ENCODE results near the gene WASHC2A. TPM values are rescaled to one million over a fixed set of nuclear protein-coding genes. Genes with fewer than 3 reads are reported as not detected.
"Not testable (repeated sequence)": the region's sequence is repeated elsewhere in the genome, so short reads cannot be mapped to it uniquely, and the experiment has no call there.

WASHC2A gene
- total and polyA plus RNA-seq, 12 donors: 23.3 to 55.1 (median 42.8) TPM

DNA sequence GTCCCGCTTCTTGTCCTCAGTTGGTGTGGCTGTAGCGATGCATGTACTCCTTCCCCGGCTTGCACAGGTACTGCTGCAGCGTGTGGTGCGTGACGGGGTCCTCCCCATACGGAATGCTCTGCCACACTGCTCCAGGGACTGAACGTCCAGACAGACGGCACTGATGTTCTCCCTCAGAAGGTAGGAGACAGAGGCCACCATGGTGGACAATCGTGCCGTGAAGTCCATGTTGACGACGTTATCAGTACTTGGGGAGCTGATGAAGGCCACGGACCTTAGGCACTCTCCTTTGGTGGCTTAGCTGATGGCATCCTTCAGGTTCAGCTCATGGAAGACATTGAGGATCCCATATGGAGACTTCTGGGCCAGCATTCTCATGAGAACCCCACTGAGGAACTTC lies 42.1 kb upstream of the WASHC2A start:
- no peak for TF ChIP-seq POLR2A (IDR thresholded peaks at IDR 0.05)
- TF ChIP-seq, protein P1, sequence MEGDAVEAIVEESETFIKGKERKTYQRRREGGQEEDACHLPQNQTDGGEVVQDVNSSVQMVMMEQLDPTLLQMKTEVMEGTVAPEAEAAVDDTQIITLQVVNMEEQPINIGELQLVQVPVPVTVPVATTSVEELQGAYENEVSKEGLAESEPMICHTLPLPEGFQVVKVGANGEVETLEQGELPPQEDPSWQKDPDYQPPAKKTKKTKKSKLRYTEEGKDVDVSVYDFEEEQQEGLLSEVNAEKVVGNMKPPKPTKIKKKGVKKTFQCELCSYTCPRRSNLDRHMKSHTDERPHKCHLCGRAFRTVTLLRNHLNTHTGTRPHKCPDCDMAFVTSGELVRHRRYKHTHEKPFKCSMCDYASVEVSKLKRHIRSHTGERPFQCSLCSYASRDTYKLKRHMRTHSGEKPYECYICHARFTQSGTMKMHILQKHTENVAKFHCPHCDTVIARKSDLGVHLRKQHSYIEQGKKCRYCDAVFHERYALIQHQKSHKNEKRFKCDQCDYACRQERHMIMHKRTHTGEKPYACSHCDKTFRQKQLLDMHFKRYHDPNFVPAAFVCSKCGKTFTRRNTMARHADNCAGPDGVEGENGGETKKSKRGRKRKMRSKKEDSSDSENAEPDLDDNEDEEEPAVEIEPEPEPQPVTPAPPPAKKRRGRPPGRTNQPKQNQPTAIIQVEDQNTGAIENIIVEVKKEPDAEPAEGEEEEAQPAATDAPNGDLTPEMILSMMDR (IDR thresholded peaks at IDR 0.05): no peak
- Histone ChIP-seq H3K36me3 (replicated peaks in 1 of 2) (no peaks in the 10 kb centered on the region), H3K27ac (no peak overlapping the region), H3K27me3 (no peaks in the 10 kb centered on the region), H3K9me3 (replicated peaks in 1 of 3) (no peaks in the 10 kb centered on the region), H3K4me3 (no peak overlapping the region), H3K4me1 (replicated peaks in 1 of 2) (no peaks in the 10 kb centered on the region)
- no peak for DNase-seq
- intact Hi-C loops (cut with DNase I): no loop called here
- WGBS, 4 donors: 86 to 90% (median 89%) methylated on average over 14 of the region's 14 CpGs

DNA sequence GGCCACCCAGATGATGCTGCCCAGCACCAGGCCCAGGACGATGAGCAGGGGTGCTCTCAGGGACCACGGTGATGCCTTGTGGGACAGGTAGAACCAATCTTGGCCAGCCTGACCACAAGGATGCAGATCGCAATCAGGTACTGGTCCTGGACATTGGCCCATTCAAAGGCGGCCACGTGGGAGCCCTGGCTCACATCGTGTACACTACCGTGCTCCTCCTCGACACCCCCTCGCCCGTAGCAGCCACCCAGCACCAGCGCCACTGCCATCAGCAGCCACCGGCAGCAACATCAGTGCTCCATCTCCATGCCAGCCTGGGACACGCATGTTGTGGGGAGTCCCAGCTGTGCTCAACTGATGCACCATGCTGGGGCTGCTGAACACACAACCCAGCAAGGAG lies 40.6 kb upstream of the WASHC2A start:
- H3K4me1 ChIP-seq (replicated peaks in 1 of 2): no peaks in the 10 kb centered on the region
- H3K27me3 ChIP-seq: no peaks in the 10 kb centered on the region
- H3K27ac ChIP-seq: no peak overlapping the region
- 89 to 98% (median 92%) methylated on average over 12 to 13 of the region's 13 CpGs for WGBS, 4 donors
- H3K36me3 ChIP-seq (replicated peaks in 1 of 2): no peaks in the 10 kb centered on the region
- no peak overlapping the region for H3K4me3 ChIP-seq
- intact Hi-C loops (cut with DNase I): no loop called here
- no peak for TF ChIP-seq POLR2A (IDR thresholded peaks at IDR 0.05)
- TF ChIP-seq, protein P1 (IDR thresholded peaks at IDR 0.05): no peak
- no peaks in the 10 kb centered on the region for H3K9me3 ChIP-seq (replicated peaks in 1 of 3)
- DNase-seq: no peak

DNA sequence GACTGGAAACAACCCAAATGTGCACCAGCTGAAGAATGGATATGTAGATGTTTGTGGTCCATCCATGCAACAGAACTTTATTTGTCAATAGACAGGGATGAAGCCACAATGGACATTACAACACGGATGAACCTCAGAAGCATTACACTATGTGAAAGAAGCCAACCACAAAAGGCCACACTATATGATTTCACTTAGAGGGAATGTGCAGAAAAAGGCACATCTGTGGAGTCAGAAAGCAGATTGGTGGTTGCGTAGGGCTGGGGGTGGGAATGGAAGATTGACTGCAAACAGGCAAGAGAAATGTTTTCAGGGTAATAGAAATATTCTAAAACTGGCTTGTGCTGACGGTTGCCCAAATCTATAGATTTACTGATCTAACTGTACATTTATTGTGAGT lies 34.3 kb upstream of the WASHC2A start:
- no peaks in the 10 kb centered on the region for H3K9me3 ChIP-seq (replicated peaks in 1 of 3)

DNA sequence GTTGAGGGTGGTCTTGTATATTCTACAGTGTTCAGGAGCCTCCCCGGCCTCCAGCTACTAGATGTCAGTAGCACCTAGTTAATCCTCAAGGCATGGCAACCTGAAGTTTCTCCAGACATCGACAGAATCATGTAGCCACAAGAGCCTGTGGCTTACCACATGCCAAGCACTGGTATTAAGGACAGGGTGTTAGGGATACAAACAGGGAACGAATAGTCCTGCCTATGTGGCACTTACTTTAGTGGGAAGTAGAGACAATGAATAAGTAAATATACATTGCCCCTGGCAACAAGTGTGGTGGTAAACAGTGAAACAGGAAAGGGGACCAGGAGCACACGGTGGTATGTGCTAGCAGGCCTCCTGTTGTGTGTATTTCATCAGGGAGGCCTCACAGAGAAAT lies 32.4 kb upstream of the WASHC2A start:
- H3K27me3 ChIP-seq; H3K27ac ChIP-seq; H3K4me3 ChIP-seq; H3K36me3 ChIP-seq (replicated peaks in 1 of 2); H3K9me3 ChIP-seq (replicated peaks in 1 of 3); H3K4me1 ChIP-seq (replicated peaks in 1 of 2); DNase-seq; intact Hi-C loops (cut with DNase I): not testable (repeated sequence)
- 51 to 74% (median 64%) methylated on average over 3 to 4 of the region's 4 CpGs for WGBS, 4 donors

More for the DNA sequence above, 34.3 kb upstream of the WASHC2A start:
- intact Hi-C loops (cut with DNase I): no loop called here
- Histone ChIP-seq H3K27ac (no peak overlapping the region), H3K4me3 (no peak overlapping the region), H3K36me3 (replicated peaks in 1 of 2) (no peaks in the 10 kb centered on the region), H3K27me3 (no peaks in the 10 kb centered on the region), H3K4me1 (replicated peaks in 1 of 2) (no peaks in the 10 kb centered on the region)
- TF ChIP-seq, protein P1 (IDR thresholded peaks at IDR 0.05): no peak
- TF ChIP-seq POLR2A (IDR thresholded peaks at IDR 0.05): no peak
- DNase-seq: no peak
- WGBS, 4 donors: 55 to 62% (median 61%) methylated on average over 3 of the region's 3 CpGs

DNA sequence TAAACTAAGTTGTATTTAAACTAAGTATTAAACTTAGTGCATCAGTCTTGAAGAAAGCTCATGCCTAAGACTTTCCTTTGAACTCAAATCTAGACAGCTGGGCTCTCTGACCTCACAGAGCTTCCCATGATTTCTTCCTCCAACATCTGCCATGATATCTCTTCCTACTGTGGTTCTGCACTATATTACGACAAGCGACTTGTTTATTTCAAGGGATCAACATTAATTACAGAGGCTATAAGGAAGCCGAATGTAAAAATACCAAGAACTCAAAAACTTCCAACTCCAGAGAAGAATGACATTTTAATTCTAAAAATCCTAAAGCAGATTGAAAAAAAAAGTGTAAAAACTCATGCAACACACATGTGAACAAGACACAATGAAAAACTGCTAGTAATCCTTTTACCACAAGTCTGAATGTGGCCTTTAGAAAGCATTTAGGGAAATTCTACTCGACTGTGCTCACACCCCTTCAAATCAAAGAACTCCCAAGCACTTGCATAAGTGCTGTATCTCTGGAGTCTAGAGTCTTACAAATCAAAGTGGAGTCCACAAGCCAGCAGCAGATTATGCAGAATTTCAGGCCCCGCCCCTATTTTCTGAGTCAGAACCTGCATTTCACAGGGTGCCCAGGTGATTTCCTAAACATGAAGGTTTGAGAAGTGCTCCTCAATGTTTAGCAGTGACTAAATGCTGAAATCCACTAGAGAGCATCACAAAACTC lies 22.7 kb upstream of the WASHC2A start:
- Histone ChIP-seq H3K4me3 (no peak overlapping the region), H3K9me3 (replicated peaks in 1 of 3) (no peaks in the 10 kb centered on the region), H3K27me3 (no peaks in the 10 kb centered on the region), H3K36me3 (replicated peaks in 1 of 2) (no peaks in the 10 kb centered on the region), H3K4me1 (replicated peaks in 1 of 2) (no peaks in the 10 kb centered on the region), H3K27ac (no peak overlapping the region)
- intact Hi-C loops (cut with DNase I): no loop called here
- DNase-seq: no peak
- 68 to 87% (median 76%) methylated on average over 5 of the region's 5 CpGs for WGBS, 4 donors
- no peak for TF ChIP-seq POLR2A (IDR thresholded peaks at IDR 0.05)
- TF ChIP-seq, protein P1 (IDR thresholded peaks at IDR 0.05): no peak

DNA sequence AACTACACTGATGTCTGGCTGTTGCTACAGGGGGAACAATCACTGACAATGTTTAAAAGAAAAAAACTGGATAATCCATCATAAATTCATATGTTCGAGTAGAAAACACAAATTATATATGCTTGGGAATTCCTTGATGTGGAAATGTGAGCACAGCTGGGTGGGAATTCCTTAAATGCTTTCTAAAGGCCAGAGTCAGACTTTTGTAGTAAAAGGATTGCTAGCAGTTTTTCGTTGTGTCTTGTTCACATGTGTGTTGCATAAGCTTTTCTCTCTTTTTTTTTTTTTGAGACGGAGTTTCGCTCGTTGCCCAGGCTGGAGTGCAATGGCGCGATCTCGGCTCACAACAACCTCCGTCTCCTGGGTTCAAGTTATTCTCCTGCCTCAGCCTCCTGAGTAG lies 21.3 kb upstream of the WASHC2A start:
- intact Hi-C loops (cut with DNase I): not testable (repeated sequence)

DNA sequence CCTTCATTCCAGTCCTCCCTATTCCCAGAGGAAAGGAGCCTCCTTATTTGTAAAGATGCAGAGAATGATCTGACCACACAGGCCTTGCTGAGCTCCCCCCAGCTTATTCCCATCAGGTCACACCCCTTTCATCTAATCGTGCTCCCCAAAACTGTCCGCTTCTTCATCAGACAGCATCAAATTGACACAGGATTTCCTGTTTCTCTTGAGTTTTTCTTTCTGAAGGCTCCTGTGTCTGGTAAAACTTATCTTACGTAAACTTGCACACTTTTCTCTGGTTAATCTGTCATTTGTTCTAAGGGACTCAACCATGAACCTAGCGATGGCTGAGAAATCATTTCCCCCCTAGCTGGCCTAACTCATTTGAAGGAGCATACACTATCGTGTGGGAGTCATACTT lies 20.2 kb upstream of the WASHC2A start:
- 78 to 93% (median 82%) methylated on average over 3 to 5 of the region's 5 CpGs for WGBS, 4 donors
- intact Hi-C loops (cut with DNase I); H3K27me3 ChIP-seq; H3K36me3 ChIP-seq (replicated peaks in 1 of 2); DNase-seq; H3K4me1 ChIP-seq (replicated peaks in 1 of 2); H3K27ac ChIP-seq; H3K9me3 ChIP-seq (replicated peaks in 1 of 3); H3K4me3 ChIP-seq: not testable (repeated sequence)

More for the DNA sequence above, 21.3 kb upstream of the WASHC2A start:
- not testable (repeated sequence) for H3K36me3 ChIP-seq (replicated peaks in 1 of 2); H3K4me1 ChIP-seq (replicated peaks in 1 of 2); H3K4me3 ChIP-seq; DNase-seq; H3K27me3 ChIP-seq; H3K27ac ChIP-seq; H3K9me3 ChIP-seq (replicated peaks in 1 of 3)
- WGBS, 4 donors: 77 to 88% (median 85%) methylated on average over 9 of the region's 9 CpGs
